Kidney (tissue), 14 donors: ENCODE data around the gene RNF4. TPM values are rescaled to one million over a fixed set of nuclear protein-coding genes. Genes with fewer than 3 reads are reported as not detected.

Experiments used
- DNase-seq, 5 donors: peaks; one replicate each; pipeline ENCODE4 v3.0.0-alpha.2; 2013 to 2020
- FAIRE-seq: peaks from 2 replicates; lab custom pipeline; 2012; peaks lifted over from hg19 to GRCh38; lab: Jason Lieb, UNC
- H3K27ac ChIP-seq, 2 donors: one replicate each; pipeline ENCODE4 v1.7.0; 2013; ENCODE audit warnings: low read depth in 2 of 2, low read length in 2 of 2, inconsistent platforms in 1 of 2
- H3K27me3 ChIP-seq: one replicate; pipeline ENCODE4 v1.7.1; 2013; ENCODE audit warnings: low read length, inconsistent platforms; ENCODE audit not compliant: control insufficient read depth, insufficient read depth
- H3K36me3 ChIP-seq, 3 donors: one replicate each; pipeline versions ENCODE4 v1.7.0 to v1.7.1; 2013; ENCODE audit warnings: low read length in 3 of 3, control low read depth in 1 of 3, inconsistent platforms in 1 of 3; ENCODE audit not compliant: insufficient read depth in 3 of 3, control insufficient read depth in 2 of 3
- H3K4me1 ChIP-seq, 3 donors: one replicate each; pipeline versions ENCODE4 v1.7.0 to v1.7.1; 2013; ENCODE audit warnings: low read length in 3 of 3, inconsistent platforms in 1 of 3, low read depth in 1 of 3; ENCODE audit not compliant: control insufficient read depth in 2 of 3, insufficient read depth in 2 of 3
- H3K4me3 ChIP-seq, 3 donors: one replicate each; pipeline versions ENCODE4 v1.7.0 to v1.8.1; 2013; ENCODE audit warnings: low read length in 3 of 3, control low read depth in 1 of 3, inconsistent platforms in 1 of 3
- H3K9ac ChIP-seq, 3 donors: one replicate each; pipeline versions ENCODE4 v1.7.0 to v1.7.1; 2013; ENCODE audit warnings: low read length in 3 of 3, control low read depth in 1 of 3, inconsistent platforms in 1 of 3
- H3K9me3 ChIP-seq, 3 donors: one replicate each; pipeline versions ENCODE4 v1.7.0 to v1.7.1; 2013; ENCODE audit warnings: low read length in 3 of 3, control low read depth in 1 of 3, inconsistent platforms in 1 of 3; ENCODE audit not compliant: control insufficient read depth in 2 of 3, insufficient read depth in 1 of 3
- intact Hi-C: fragments of 100-400 bp; cut with DNase I; formaldehyde crosslinking; loops from one replicate; pipeline ENCODE4 v1.11.1; 2022
- polyA plus RNA-seq: library from polyadenylated mRNA; stranded (reverse); fragments of 350-450 nt; fragmentation: Illumina TruSeq; extraction: RNeasy Lipid Tissue Mini Kit (QIAGEN cat#74804); gene quantifications from one replicate; pipeline ENCODE4 v1.2.3, GENCODE V29; 2014; ENCODE audit warnings: low read depth, low replicate concordance; ENCODE audit not compliant: insufficient read depth
- total RNA-seq: library from RNA; stranded (reverse); fragmentation: NEBNext Ultra II Directional; extraction: Animal tissue kit (Norgen Biotek cat#: 25700); gene quantifications from one replicate; pipeline ENCODE4 v1.2.1, GENCODE V29; 2021
- TF ChIP-seq, protein P1 (sequence below): IDR thresholded peaks from 3 replicates; pipeline ENCODE4 v1.5.1; 2012; ENCODE audit warnings: mild to moderate bottlenecking, moderate library complexity, borderline replicate concordance; ENCODE audit not compliant: insufficient read depth; ENCODE audit errors: extremely low read depth
- donor health status: control.
- donor health status: control.
- donor health status: control.
- donor health status: control.
- donor health status: control.
- donor health status: DM: yes; HTN: yes; CAD: no.
- donor health status: Normal renal cell carcinoma (clear cell type).

RNF4 gene
- total and polyA plus RNA-seq, 2 donors from 2014 or later: 24.2 to 61.5 TPM

DNA sequence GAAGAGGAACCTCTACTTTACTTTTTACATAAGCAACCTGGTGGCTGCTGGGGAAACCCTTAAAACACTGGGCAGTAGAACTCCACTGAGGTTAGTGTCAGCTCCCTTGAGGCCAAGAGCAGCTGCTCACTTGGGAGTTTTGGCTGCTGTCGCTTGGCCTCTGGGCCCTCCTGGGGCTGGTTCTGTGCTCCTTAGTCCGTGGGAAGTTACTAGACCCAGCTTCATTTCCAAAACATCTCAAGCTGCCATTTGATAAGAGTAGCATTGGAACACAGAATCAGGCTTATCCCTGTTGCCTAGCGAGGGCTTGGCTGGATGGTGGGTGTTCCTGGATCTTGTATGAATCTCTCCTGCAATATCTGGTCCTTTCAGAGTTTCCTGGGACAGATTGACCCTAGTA lies 26.1 kb downstream of the RNF4 start:
- Histone ChIP-seq H3K36me3 (peaks cover 4 to 29% (median 14%) of the 10 kb centered on the region in 3 donors), H3K27ac (no peak overlapping the region), H3K27me3 (no peaks in the 10 kb centered on the region), H3K9me3 (no peaks in the 10 kb centered on the region), H3K4me3 (no peak overlapping the region), H3K4me1 (peaks cover 0 to 7% (median 0%) of the 10 kb centered on the region in 3 donors), H3K9ac (no peak overlapping the region)
- TF ChIP-seq, protein P1, sequence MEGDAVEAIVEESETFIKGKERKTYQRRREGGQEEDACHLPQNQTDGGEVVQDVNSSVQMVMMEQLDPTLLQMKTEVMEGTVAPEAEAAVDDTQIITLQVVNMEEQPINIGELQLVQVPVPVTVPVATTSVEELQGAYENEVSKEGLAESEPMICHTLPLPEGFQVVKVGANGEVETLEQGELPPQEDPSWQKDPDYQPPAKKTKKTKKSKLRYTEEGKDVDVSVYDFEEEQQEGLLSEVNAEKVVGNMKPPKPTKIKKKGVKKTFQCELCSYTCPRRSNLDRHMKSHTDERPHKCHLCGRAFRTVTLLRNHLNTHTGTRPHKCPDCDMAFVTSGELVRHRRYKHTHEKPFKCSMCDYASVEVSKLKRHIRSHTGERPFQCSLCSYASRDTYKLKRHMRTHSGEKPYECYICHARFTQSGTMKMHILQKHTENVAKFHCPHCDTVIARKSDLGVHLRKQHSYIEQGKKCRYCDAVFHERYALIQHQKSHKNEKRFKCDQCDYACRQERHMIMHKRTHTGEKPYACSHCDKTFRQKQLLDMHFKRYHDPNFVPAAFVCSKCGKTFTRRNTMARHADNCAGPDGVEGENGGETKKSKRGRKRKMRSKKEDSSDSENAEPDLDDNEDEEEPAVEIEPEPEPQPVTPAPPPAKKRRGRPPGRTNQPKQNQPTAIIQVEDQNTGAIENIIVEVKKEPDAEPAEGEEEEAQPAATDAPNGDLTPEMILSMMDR: no peak
- peak in 1 of 5 donors; percentile 20 for DNase-seq
- no peak for FAIRE-seq
- intact Hi-C loops: no loop called here

DNA sequence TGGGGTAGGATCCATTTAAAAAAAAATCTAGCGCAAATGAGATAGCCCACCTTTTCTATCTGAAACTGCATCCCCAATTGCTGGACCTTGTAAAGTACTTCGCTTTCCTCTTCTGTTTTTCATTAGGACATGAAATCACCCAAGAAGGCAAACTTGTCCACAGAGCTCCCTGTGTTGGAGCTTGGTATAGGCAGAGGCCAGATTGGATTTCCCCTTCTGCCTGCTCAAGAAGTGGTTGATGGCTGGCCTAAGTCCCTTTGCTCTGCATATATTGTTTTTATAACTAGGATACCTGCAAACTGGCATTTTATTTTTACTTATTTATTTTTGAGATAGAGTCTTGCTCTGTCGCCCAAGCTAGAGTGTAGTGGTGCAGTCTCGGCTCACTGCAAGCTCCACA lies 28.4 kb downstream of the RNF4 start:
- FAIRE-seq: no peak

DNA sequence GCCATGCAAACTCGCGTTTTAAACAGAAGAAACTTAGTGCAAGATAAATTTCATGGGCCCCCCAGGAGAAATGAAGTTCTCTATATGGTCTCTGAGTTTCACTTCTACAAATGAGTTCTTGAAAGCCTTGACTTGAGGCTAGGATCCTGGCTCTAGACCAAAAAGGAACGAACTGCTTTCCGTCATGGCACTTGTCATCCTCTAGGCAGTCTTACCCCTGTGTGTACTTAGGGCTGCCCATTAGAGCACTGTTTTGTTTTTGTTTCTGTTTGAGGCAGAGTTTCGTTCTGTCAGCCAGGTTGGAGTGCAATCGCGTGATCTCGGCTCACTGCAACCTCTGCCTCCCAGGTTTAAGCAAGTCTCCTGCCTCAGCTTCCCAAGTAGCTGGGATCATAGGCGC lies 29.0 kb downstream of the RNF4 start:
- Histone ChIP-seq H3K9me3 (no peaks in the 10 kb centered on the region), H3K27ac (no peak overlapping the region), H3K9ac (no peak overlapping the region), H3K4me3 (no peak overlapping the region), H3K4me1 (peaks cover 0 to 4% (median 0%) of the 10 kb centered on the region in 3 donors), H3K27me3 (no peaks in the 10 kb centered on the region), H3K36me3 (peaks cover 7 to 39% (median 25%) of the 10 kb centered on the region in 3 donors)
- intact Hi-C loops: no loop called here
- FAIRE-seq (no peak), DNase-seq (no peak)
- TF ChIP-seq, protein P1: no peak

More for the DNA sequence above, 28.4 kb downstream of the RNF4 start:
- TF ChIP-seq, protein P1: no peak
- Histone ChIP-seq H3K4me3 (no peak overlapping the region), H3K27ac (no peak overlapping the region), H3K4me1 (peaks cover 0 to 7% (median 0%) of the 10 kb centered on the region in 3 donors), H3K9me3 (no peaks in the 10 kb centered on the region), H3K36me3 (peaks cover 9 to 44% (median 27%) of the 10 kb centered on the region in 3 donors), H3K9ac (no peak overlapping the region), H3K27me3 (no peaks in the 10 kb centered on the region)
- peak in 1 of 5 donors; percentile 1 for DNase-seq
- intact Hi-C loops: no loop called here

DNA sequence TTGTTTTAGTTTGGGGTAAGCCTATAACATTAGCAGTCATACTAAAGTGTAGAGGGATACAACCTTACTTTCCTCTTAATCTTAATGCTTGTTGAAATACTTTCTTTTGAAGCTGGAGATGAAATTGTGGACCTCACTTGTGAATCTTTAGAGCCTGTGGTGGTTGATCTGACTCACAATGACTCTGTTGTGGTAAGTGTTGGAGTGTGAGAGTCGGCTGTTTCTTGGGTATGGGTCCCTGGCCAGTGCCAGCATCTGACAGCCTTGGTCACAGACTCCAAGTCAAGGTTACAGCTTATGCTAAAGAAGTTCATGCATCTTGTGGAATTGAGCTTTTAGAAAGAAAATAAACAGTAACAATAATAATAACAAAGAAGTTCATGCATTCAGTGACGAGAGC lies 31.6 kb downstream of the RNF4 start:
- Histone ChIP-seq H3K27ac (no peak overlapping the region), H3K36me3 (peaks cover 7 to 34% (median 20%) of the 10 kb centered on the region in 3 donors), H3K9me3 (no peaks in the 10 kb centered on the region), H3K4me1 (no peaks in the 10 kb centered on the region), H3K4me3 (no peak overlapping the region), H3K27me3 (no peaks in the 10 kb centered on the region), H3K9ac (no peak overlapping the region)
- TF ChIP-seq, protein P1: no peak
- no peak for DNase-seq
- intact Hi-C loops: no loop called here
- FAIRE-seq: no peak
